Measurements from ENCODE around the gene GOLT1B.
"Not testable (repeated sequence)": the region's sequence is repeated elsewhere in the genome, so short reads cannot be mapped to it uniquely, and the experiment has no call there.

Gene GOLT1B, protein sequence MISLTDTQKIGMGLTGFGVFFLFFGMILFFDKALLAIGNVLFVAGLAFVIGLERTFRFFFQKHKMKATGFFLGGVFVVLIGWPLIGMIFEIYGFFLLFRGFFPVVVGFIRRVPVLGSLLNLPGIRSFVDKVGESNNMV

GRCh38 chr12:21501258-21502163 lies at the start of gene GOLT1B, which contains the start of gene RECQL:
GOLT1B (plus strand) TSS chr12:21501789; CDS start chr12:21501924, 135 bp downstream.
RECQL (minus strand) TSS chr12:21501635; CDS start chr12:21499570, 2,065 bp downstream.
- DNase-seq (ENCODE audit: low read depth, low spot score): peak; percentile 98

DNA sequence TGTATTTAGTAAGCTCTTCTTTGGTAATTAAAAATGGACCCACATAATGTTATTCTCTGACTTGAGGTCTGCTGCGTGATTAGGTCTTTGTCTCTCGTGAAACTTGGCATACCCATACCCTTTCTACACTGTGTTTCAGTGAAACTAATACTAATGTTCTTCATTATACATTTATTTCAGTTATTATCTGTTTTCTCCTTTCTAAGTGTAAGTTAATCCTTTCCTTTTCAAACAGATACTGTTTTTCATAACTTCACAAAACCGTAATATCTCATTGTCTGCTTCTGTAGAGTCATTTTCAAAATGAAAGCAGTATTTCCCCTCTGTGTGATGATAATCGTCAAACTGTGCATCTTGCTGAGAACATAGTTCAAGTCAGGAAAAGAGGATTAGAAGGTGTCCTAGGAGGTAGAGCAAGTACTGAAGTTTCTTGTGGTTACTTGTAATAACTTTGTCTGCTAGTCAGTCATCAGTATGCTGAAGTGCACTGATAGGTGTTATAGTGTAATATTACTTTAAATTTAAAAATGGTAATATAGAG lies 48.2 kb upstream of the GOLT1B start:
- DNase-seq (ENCODE audit: low read depth, low spot score): no peak

- DNase-seq (ENCODE audit: low read depth, low spot score): no peak
Observed at GRCh38 chr12:21456291-21456780, 45.3 kb upstream of the GOLT1B start.

GRCh38 chr12:21459474-21459873 lies 42.1 kb upstream of the GOLT1B start:
- DNase-seq (ENCODE audit: low read depth, low spot score): no peak

DNA sequence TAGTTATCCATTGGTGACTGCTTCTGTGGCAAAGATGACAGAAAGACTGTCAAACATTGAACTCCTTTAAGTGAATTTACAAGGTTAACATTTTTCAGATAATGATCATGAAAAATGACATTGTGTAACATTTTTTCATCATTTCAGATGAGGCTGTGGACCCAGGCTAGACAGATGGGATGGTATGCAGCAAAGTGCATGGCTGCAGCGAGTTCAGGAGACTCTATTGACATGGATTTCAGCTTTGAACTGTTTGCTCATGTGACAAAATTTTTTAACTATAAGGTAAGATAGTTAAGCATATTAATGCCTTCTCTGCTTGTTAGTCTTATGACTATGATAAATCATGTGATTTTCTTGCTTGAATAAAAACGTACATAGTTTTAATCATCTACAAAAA lies 34.3 kb upstream of the GOLT1B start:
- not testable (repeated sequence) for DNase-seq (ENCODE audit: low read depth, low spot score)

GRCh38 chr12:21471294-21471693 lies 30.3 kb upstream of the GOLT1B start:
- no peak for DNase-seq (ENCODE audit: low read depth, low spot score)

GRCh38 chr12:21472197-21472823 lies 29.3 kb upstream of the GOLT1B start:
- DNase-seq (ENCODE audit: low read depth, low spot score): no peak

- DNase-seq (ENCODE audit: low read depth, low spot score): no peak
Observed at GRCh38 chr12:21475552-21475951, 26.0 kb upstream of the GOLT1B start.

GRCh38 chr12:21476949-21477348 lies 24.6 kb upstream of the GOLT1B start:
- peak; percentile 34 for DNase-seq (ENCODE audit: low read depth, low spot score)

GRCh38 chr12:21478756-21479455 lies 22.7 kb upstream of the GOLT1B start:
- no peak for DNase-seq (ENCODE audit: low read depth, low spot score)

GRCh38 chr12:21483531-21483930 lies 18.1 kb upstream of the GOLT1B start:
- DNase-seq (ENCODE audit: low read depth, low spot score): no peak

- no peak for DNase-seq (ENCODE audit: low read depth, low spot score)
Observed at GRCh38 chr12:21485998-21486397, 15.6 kb upstream of the GOLT1B start.

DNA sequence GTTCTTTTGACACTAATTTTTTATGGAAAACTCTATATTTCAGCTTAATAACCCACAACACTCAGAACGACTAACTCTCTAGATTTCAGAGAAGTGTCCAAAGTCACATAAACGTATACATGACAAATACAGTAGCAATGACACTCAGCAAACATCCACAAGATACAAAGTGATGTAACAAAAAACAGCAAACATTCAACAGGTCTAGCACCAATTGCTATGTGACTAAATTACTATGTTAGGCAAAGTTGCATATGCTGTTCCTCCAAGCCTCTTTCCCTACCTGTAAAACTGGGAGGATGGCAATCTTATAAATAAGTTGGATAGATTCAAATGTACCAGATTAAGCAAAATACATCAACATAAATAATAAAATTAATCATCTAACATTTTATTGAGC lies 1.8 kb upstream of the GOLT1B start:
- no peak for DNase-seq (ENCODE audit: low read depth, low spot score)

GRCh38 chr12:21500786-21501257 lies 767 bp upstream of the GOLT1B start:
- DNase-seq (ENCODE audit: low read depth, low spot score): no peak

DNA sequence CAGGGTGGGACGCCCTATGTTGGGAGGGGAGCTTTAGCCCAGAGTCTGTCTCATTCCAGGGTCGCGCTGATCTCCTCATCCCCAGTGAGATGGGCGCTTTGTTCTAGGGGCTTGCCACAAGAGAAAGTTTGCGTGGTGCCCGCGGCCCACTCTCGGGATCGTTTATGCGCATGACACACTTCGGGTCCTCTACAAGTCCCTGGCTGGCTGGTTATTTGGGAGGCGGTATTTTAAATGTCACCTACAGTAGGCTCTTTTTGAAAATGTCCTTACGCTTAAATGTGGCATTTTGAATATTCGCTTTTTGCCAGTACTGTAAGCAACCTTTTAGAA lies 541 bp downstream of the GOLT1B start:
- peak; percentile 49 for DNase-seq (ENCODE audit: low read depth, low spot score)

DNA sequence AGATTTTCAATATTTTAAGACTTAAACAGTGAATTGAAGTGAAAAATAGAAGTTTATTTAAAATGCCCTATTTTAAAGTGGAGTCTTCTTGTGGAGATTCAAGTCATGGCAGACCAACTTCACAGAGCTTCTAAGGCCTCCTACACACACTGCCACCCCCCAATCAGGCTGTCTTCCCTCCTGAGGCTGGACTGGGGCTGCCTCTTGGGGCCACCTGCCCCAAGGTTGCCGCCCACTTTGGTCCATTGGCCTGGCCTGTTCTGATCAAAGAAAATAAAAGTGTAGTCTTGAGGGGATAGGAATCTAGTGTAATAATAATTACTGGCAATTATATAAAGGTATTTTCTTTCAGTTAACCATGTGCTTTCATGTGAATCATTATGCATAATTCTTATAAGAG lies 1.3 kb downstream of the GOLT1B start:
- DNase-seq (ENCODE audit: low read depth, low spot score): no peak

DNA sequence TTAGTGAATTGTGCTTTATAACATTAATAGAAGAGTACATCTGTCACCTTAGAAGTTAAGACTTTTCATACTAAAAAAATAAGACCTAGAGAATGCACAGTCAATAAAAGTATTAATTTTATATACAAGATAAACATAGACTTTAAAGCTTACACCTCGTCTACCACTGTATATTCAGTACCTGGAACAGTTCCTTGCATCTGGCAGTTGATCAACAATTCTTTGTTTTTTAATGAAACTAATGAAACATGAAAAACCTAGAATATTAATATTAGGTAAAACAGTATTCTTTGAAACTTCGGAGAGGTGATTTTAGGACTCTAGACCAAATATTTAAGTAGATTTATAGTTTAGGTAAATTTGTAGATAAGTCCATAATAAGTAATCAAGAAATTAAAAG lies 4.3 kb downstream of the GOLT1B start:
- DNase-seq (ENCODE audit: low read depth, low spot score): no peak

DNA sequence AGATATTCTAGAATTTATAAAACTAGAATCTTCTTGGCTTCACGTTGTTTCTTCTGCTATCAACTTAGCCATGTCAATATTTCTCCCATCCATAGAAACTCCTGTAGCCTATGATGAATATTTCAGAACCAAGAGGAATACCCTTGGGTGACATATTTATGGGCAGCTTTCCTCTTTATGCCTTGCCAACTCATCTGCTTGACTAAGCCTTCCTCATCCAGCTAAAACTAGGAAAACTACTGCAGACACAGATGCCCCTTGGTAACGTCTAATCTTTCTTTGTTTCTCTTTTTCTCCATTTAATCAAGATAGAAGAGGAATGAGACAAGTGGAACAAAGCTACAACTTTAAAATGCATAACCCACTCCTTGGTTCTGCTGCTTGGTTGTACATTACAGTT lies 6.3 kb downstream of the GOLT1B start:
- DNase-seq (ENCODE audit: low read depth, low spot score): no peak

DNA sequence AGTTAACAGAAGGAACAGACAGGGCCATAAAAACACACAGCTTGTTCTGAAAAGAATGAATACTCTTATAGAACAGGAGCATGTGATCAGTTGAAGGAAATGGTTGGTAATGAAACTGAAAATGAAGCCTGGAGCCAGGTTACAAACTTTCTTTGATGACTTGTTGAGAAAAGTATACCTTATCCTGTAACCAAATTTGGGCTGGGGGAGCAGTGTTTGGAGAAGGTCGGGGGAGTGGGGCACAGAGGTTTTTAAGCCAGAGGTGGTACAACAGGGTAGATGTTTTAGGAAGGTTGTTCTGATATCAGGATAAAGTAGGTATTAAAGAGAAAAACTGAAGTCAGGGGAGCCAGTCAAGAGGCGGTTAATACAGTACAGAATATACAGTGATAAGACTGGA lies 8.2 kb downstream of the GOLT1B start:
- DNase-seq (ENCODE audit: low read depth, low spot score): no peak

GRCh38 chr12:21516281-21516680 lies 14.7 kb downstream of the GOLT1B start:
- DNase-seq (ENCODE audit: low read depth, low spot score): no peak

- DNase-seq (ENCODE audit: low read depth, low spot score): no peak
Observed at GRCh38 chr12:21518451-21518850, 16.9 kb downstream of the GOLT1B start.

DNA sequence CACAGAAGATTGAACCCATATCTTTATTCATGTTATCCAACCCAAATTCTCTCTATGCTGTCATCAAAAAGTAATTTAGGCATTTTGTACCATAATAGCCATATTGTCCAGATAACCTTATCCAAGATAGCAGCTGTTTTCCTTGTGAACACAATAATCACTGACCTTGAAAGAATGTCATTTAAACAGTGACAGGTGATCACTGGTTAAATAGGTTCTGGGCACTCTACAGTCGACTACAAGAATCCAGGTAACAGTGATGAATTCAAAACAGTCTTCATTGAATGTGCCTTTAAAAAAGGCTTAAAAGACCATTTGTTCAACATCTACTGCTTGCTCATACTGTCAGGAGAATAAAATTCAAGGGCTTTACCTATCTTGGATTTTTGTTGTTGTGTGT lies 20.0 kb downstream of the GOLT1B start:
- DNase-seq (ENCODE audit: low read depth, low spot score): no peak
